IPS DF 6.9 (cell line): ENCODE measurements around the gene KCNN2.
A peak's percentile ranks its signal among the peaks of the same experiment; 100 is the strongest.

Experiments
- DNase-seq: peaks from one replicate; pipeline ENCODE4 v3.0.0-alpha.2; 2013; ENCODE audit warnings: low read depth, low spot score
- H3K27ac ChIP-seq: one replicate; pipeline ENCODE4 v1.5.1; 2013; ENCODE audit warnings: low read length, control low read depth
- H3K27me3 ChIP-seq: 2 replicates; pipeline ENCODE4 v1.6.1; 2013; ENCODE audit warnings: mild to moderate bottlenecking, low read length; ENCODE audit not compliant: control insufficient read depth, insufficient read depth
- H3K36me3 ChIP-seq: 2 replicates; pipeline ENCODE4 v1.6.1; 2013; ENCODE audit warnings: low read length; ENCODE audit not compliant: control insufficient read depth, insufficient read depth
- H3K4me1 ChIP-seq: 2 replicates; pipeline ENCODE4 v1.6.1; 2013; ENCODE audit warnings: low read length; ENCODE audit not compliant: control insufficient read depth, insufficient read depth
- H3K4me3 ChIP-seq: 2 replicates; pipeline ENCODE4 v1.5.1; 2013; ENCODE audit warnings: mild to moderate bottlenecking, low read length
- H3K9me3 ChIP-seq: 2 replicates; pipeline ENCODE4 v1.6.1; 2013; ENCODE audit warnings: low read length, inconsistent platforms; ENCODE audit not compliant: control insufficient read depth, insufficient read depth
- WGBS: extraction: QIAGEN DNeasy Blood & Tissue Kit; methylation state at CpG from one replicate; pipeline ENCODE4 v1.1.7; 2013; ENCODE audit warnings: mixed read lengths, missing lambda C conversion rate; ENCODE audit not compliant: insufficient read length, insufficient coverage; 5-methylcytosine and 5-hydroxymethylcytosine counted together

The KCNN2 gene

DNA sequence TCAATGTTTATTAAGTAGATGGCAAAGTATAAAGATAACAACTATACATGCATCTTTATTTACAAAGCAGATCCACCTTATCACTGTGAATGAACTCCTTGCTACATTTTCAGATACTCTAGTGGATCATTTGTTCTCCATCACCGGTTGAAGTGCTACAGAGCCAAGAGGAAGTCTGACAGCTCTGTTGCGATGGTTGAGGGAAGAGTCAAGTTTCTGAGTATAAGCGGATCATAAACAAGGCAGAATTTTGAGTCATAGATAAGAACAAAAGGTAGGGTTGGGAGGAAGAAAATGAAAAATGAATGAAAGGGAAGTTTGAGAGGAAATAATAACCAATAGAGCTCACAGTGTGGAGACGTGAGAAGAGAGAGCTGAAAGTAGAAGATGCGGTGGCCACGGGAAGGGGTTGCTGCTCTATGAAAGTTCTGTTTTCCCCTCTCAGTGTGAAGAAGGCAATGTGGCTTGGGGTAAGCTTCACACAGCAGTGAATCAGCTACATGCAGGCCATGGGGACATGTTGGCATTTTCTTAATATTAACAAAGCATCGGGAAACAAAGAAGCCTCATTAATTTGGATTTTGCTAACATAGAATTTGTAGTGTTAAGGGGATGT is 30.8 kb upstream of the KCNN2 start:
- H3K36me3 ChIP-seq: no peaks in the 10 kb centered on the region
- no peaks in the 10 kb centered on the region for H3K27me3 ChIP-seq
- no peak overlapping the region for H3K4me3 ChIP-seq
- no peak overlapping the region for H3K27ac ChIP-seq
- H3K4me1 ChIP-seq: no peaks in the 10 kb centered on the region
- DNase-seq: no peak
- 100% methylated on average over 1 of the region's 7 CpGs for WGBS
- H3K9me3 ChIP-seq: no peaks in the 10 kb centered on the region

DNA sequence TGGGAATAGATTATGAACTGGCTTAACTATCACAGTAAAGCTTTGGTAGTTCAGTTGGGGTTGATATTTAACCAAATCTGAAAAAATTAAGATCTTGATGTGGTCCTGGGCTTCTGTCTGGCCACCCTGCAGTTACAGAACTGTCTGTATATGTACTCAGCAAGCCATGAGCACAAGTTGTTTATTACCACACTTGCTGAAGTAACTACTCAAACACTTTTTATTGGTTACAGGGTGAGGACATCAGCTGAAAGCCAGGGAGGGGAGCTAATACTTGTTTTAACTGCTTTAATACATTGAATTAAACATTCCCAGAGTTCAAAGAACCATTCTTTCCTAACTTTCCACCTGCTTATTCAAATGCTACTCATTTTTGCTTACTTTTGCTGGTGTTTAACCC is 29.4 kb upstream of the KCNN2 start:
- Histone ChIP-seq H3K9me3 (no peaks in the 10 kb centered on the region), H3K4me3 (no peak overlapping the region), H3K4me1 (no peaks in the 10 kb centered on the region), H3K27ac (no peak overlapping the region), H3K27me3 (no peaks in the 10 kb centered on the region), H3K36me3 (no peaks in the 10 kb centered on the region)
- no peak for DNase-seq

DNA sequence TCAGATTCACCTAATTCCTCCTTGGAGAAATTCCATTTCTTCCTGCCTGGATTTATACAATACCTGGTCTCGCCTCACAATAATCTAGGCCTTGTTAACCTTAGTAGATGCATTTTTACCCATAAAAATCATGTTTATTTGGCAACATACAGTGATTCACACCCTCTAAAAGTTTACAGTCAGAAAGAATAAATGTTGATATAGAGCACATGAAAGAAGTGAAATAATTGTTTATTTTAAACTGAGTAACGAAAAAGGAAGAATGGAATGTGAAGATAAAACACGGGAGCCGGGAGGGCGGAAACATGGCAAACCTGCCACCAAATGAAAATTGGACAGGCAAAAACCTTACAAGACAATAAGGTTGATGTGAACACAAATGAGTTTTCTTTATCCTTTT is 28.9 kb upstream of the KCNN2 start:
- no peaks in the 10 kb centered on the region for H3K27me3 ChIP-seq
- WGBS: 100% methylated on average over 1 of the region's 5 CpGs
- H3K9me3 ChIP-seq: no peaks in the 10 kb centered on the region
- no peak overlapping the region for H3K27ac ChIP-seq
- no peaks in the 10 kb centered on the region for H3K4me1 ChIP-seq
- H3K36me3 ChIP-seq: no peaks in the 10 kb centered on the region
- no peak overlapping the region for H3K4me3 ChIP-seq
- no peak for DNase-seq

DNA sequence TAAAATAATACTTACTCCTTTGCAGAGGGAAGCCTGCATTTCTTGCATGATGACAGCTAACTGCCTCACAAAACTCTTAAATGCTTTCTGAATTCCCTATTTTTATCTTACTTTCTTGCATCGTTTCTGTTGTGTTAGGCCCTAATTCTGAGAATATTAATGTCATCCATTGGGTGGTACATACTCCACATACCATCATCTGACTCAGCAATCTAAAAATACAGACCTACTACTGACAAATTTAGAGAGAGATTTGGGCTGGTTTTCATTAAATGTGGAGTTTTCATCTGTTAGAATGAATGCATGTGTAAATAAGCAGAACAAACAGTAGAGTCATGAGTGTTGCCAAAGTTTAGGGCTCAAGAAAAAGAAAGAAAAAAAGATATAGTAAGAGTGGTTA is 26.5 kb upstream of the KCNN2 start:
- no CpG with 5 or more reads among the region's 1 CpG for WGBS
- no peak for DNase-seq
- Histone ChIP-seq H3K4me3 (no peak overlapping the region), H3K4me1 (no peaks in the 10 kb centered on the region), H3K9me3 (no peaks in the 10 kb centered on the region), H3K27me3 (no peaks in the 10 kb centered on the region), H3K36me3 (no peaks in the 10 kb centered on the region), H3K27ac (no peak overlapping the region)

DNA sequence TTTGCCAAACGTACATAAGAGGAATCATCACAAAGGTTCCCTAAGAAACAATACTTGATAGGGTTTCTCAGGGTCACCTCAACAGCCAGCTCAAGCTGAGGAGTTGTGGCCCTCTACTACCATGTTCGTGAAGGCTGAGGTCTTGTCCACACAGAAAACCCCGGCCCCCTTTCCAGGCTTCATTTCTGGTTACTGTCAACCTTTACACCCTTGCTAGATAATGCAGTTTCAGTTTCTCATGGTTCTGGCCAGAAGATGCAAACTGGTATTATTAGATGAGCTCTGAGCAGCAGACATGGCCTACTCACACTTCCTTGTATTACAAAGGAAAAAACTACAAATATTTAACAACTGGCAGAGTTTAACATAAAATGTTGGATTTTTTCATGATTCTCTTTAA is 22.8 kb upstream of the KCNN2 start:
- Histone ChIP-seq H3K4me3 (no peak overlapping the region), H3K36me3 (no peaks in the 10 kb centered on the region), H3K27me3 (no peaks in the 10 kb centered on the region), H3K27ac (no peak overlapping the region), H3K9me3 (no peaks in the 10 kb centered on the region), H3K4me1 (no peaks in the 10 kb centered on the region)
- WGBS: no CpG with 5 or more reads among the region's 3 CpGs
- no peak for DNase-seq

DNA sequence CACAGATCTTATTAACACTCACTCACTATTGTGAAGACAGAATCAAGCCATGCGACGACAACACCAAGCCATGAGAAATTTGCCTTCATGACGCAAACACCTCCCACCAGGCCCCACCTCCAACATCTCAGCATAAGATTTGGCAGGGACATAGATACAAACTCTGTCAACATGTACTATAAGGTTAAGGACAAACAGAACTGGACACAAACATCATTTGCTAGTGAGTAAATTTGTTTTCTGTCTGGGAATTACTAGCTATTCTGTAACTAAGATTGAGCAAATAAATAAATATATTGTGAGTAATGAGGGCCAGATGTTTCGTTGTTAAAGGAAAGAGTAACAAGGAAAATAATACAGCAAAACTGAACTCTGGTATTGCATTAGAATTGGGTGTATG is 15.7 kb upstream of the KCNN2 start:
- no peaks in the 10 kb centered on the region for H3K9me3 ChIP-seq
- no peaks in the 10 kb centered on the region for H3K27me3 ChIP-seq
- no peaks in the 10 kb centered on the region for H3K36me3 ChIP-seq
- DNase-seq: no peak
- H3K4me1 ChIP-seq: no peaks in the 10 kb centered on the region
- no peak overlapping the region for H3K4me3 ChIP-seq
- no CpG with 5 or more reads among the region's 4 CpGs for WGBS
- H3K27ac ChIP-seq: no peak overlapping the region

DNA sequence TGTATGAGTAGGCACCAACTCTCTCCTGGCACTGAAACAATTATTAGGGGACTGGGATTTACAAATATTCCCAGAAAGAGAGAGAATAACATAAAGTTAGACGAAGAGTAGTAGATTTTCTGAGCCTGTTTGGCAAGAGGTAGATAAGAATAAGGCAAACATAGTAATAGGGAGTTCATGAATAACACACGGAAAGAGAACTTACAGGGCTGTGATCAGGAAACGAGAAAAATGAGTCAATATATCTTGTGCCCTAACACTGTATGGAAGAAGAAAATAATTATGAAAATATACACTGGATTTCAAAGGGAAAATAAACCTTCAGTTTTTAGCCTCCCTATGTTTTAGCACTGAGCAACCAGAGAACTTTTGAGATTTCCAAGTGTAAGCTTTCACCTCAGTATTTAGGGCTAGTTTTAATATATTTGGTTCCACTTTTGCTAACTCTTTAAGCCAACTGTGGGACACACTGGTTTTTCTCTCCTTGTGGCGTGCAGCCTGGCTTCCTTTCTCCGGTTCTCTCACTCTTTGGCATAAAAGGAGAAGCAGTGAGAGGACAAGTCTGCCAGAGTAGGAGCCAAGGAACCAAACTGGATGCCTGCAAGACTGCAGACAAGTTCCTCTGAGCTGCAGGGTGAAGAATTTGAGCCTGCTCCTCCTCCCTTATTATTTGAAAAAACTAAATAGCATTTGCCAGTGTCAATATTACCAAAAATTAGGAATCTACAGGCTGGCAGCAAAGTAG is 6.6 kb upstream of the KCNN2 start:
- no peak for DNase-seq
- no peaks in the 10 kb centered on the region for H3K4me1 ChIP-seq
- H3K27ac ChIP-seq: no peak overlapping the region
- H3K36me3 ChIP-seq: no peaks in the 10 kb centered on the region
- no peaks in the 10 kb centered on the region for H3K9me3 ChIP-seq
- H3K27me3 ChIP-seq: no peaks in the 10 kb centered on the region
- WGBS: no CpG with 5 or more reads among the region's 5 CpGs
- H3K4me3 ChIP-seq: no peak overlapping the region

DNA sequence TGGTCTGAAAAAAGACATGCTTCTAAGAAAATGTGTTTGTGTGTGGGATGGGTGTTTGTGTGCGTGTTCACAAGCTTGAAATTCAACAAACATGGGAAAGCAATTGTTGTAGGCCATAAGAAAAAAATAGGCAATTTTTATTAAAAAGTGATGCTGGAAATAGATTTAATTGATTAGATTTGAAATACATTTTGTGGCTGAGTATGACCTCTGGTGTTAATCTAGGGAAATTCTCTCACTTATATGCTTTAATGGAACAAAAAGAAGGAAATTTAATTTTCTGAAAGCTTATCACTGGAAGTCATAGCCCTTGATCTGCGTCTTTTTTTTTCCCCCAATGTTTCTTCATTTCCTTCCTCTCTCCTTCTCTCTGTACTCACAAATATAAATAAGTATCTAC is 3.5 kb upstream of the KCNN2 start:
- no peak for DNase-seq
- H3K27me3 ChIP-seq: no peaks in the 10 kb centered on the region

DNA sequence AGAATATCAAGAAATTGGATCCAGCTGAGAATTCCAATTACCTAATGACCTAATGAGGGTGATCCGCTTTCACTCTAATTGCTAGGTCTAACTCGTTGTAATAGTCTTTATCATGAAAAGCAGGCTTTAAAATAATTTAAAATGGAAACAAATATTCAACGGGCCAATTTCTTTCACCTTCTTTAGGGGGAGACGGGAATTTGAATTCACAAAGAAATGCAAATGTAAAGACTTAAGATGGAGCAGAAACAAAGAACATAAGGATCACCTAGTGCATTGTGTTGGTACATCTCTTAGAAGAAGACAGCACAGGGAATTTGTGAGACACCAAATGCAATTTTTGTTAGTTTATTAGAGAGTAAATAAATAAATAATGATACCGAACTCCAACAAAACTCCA is 1.5 kb upstream of the KCNN2 start:
- no peak overlapping the region for H3K27ac ChIP-seq
- no peaks in the 10 kb centered on the region for H3K4me1 ChIP-seq
- peak overlapping the region; percentile 72; the same call in 1 of the 2 replicates for H3K4me3 ChIP-seq
- no peaks in the 10 kb centered on the region for H3K36me3 ChIP-seq
- no peaks in the 10 kb centered on the region; the same call in 1 of the 2 replicates for H3K27me3 ChIP-seq
- no CpG with 5 or more reads among the region's 5 CpGs for WGBS
- no peak for DNase-seq
- H3K9me3 ChIP-seq: no peaks in the 10 kb centered on the region

More for the DNA sequence above, 3.5 kb upstream of the KCNN2 start:
- Histone ChIP-seq H3K4me3 (no peak overlapping the region), H3K4me1 (no peaks in the 10 kb centered on the region), H3K36me3 (no peaks in the 10 kb centered on the region), H3K27ac (no peak overlapping the region), H3K9me3 (no peaks in the 10 kb centered on the region)
- no CpG with 5 or more reads among the region's 2 CpGs for WGBS

DNA sequence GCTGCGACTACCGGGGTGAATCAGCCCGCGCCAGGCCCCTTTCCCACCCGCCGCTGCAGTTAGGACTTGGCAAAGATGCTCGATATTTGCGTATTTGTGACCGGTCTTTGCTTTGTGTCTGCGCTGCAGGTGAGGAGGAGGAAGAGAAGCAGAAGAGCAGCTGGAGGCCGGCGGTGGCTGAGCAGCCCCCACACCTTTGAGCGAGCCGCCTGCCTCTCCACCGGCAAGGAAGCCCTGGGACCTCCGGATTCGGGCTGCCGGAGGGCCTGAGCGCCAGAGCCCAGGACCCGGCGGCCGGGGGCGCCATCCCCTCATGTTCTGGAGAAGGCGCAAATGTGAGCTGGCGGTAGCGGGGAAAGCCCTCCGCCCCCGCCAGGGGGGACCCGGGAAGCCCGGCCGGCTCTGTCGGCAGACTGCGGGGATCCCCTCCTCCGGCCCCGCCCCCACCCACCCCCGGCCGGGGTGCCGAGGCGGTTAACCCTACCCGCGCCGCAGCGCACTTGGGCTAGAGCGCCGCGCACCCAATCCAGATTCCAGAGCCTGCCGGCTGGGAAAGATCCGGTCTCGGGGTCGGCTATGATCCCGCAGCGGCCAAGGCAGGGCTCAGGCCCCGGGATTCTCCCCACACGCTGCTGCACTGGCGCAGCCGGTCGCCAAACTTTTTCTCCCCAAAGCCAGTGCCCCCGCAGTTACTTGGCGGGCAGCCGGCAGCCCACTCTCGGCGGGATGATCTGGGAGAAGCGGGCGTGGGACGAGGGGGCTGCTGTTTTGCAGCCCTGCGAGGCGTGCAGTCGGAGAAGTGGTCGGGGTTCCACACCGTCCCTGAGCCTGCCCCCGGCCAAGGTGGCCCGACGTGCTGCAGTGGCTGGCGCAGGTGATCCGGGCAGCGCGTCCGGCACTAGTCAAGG is 800 bp upstream of the KCNN2 start:
- no CpG with 5 or more reads among the region's 78 CpGs for WGBS
- H3K27ac ChIP-seq: no peak overlapping the region
- DNase-seq: no peak
- no peaks in the 10 kb centered on the region; the same call in 1 of the 2 replicates for H3K27me3 ChIP-seq
- H3K9me3 ChIP-seq: no peaks in the 10 kb centered on the region
- no peaks in the 10 kb centered on the region for H3K4me1 ChIP-seq
- no peaks in the 10 kb centered on the region for H3K36me3 ChIP-seq
- H3K4me3 ChIP-seq: peak overlapping the region; percentile 72
